Right lobe of liver (tissue), 6 donors: ENCODE measurements around the gene IL9R. TPM values are rescaled to one million over a fixed set of nuclear protein-coding genes. Genes with fewer than 3 reads are reported as not detected.

ENCODE experiments used
- ATAC-seq, 4 donors: fragments of 200-7000 bp; cut with Tn5 transposase; one replicate each; pipeline ENCODE4 v1.9.1; 2020; ENCODE audit warnings: mild to moderate bottlenecking in 4 of 4, moderate library complexity in 4 of 4
- DNase-seq, 3 donors: peaks; one replicate each; pipeline ENCODE4 v3.0.0-alpha.2; 2020
- H3K27ac ChIP-seq, 3 donors: fragments of 200-600 bp; one replicate each; pipeline ENCODE4 v1.8.0; 2022
- H3K27me3 ChIP-seq, 2 donors: fragments of 200-600 bp; one replicate each; pipeline ENCODE4 v1.8.0; 2022
- H3K36me3 ChIP-seq, 4 donors: fragments of 200-600 bp; sonication (generic) in 1 of 4; one replicate each; pipeline versions ENCODE4 v1.5.1 to v1.8.0; 2017 to 2022; ENCODE audit warnings: control low read depth in 1 of 4
- H3K4me1 ChIP-seq, 4 donors: fragments of 200-600 bp; sonication (generic) in 1 of 4; one replicate each; pipeline versions ENCODE4 v1.5.1 to v1.8.0; 2017 to 2022; ENCODE audit warnings: control low read depth in 1 of 4
- H3K4me3 ChIP-seq, 3 donors: fragments of 200-600 bp; one replicate each; pipeline ENCODE4 v1.8.0; 2022
- H3K9me3 ChIP-seq, 4 donors: fragments of 200-600 bp; sonication (generic) in 1 of 4; one replicate each; pipeline versions ENCODE4 v1.5.1 to v1.8.0; 2017 to 2022; ENCODE audit warnings: control low read depth in 1 of 4
- POLR2A ChIP-seq: fragments of 450-650 bp; IDR thresholded peaks from one replicate; pipeline ENCODE4 v1.6.1; 2017; ENCODE audit warnings: antibody characterized with exemption, mild to moderate bottlenecking
- WGBS: methylation state at CpG from one replicate; pipeline ENCODE4 v1.1.6; 2018; ENCODE audit warnings: low coverage, low lambda C conversion rate; ENCODE audit not compliant: insufficient coverage; ENCODE audit errors: missing lambda C conversion rate; 5-methylcytosine and 5-hydroxymethylcytosine counted together
- intact Hi-C, 2 donors: fragments of 100-400 bp; cut with DNase I; formaldehyde crosslinking; loops; one replicate each; pipeline versions ENCODE4 v1.11.2 to v1.14.1; 2022
- total RNA-seq, 6 experiments: library from RNA; depleted of rRNA in 2 of 6; stranded (reverse); fragments of >200 nt in 2 of 6; fragmentation: NEBNext Ultra II Directional in 3 of 6; extraction: Animal tissue kit (Norgen Biotek cat#: 25700) in 3 of 6; gene quantifications; one replicate each; pipeline versions ENCODE4 v1.1.0 to v1.2.4, GENCODE V29; 2016 to 2023
- TF ChIP-seq, protein P1 (sequence below), 4 donors: fragments of 200-600 bp in 3 of 4; fragments of 450-650 bp in 1 of 4; IDR thresholded peaks; one replicate each; pipeline versions ENCODE4 v1.5.1 to v1.8.0; 2016 to 2022; ENCODE audit warnings: antibody characterized with exemption in 4 of 4, mild to moderate bottlenecking in 2 of 4
- donor health status: DM: no; HTN: yes; CAD: no.
- donor health status: DM: no; HTN: no; CAD: no.
- donor health status: DM: no; HTN: no; CAD: no.
- donor health status: DM: no; HTN: yes; CAD: no.
- donor health status: DM: no; HTN: yes; CAD: no.

IL9R gene
- total RNA-seq, 6 experiments from 2014 or later = 0.18 to 0.37 (median 0.18) TPM; not detected in 3

DNA sequence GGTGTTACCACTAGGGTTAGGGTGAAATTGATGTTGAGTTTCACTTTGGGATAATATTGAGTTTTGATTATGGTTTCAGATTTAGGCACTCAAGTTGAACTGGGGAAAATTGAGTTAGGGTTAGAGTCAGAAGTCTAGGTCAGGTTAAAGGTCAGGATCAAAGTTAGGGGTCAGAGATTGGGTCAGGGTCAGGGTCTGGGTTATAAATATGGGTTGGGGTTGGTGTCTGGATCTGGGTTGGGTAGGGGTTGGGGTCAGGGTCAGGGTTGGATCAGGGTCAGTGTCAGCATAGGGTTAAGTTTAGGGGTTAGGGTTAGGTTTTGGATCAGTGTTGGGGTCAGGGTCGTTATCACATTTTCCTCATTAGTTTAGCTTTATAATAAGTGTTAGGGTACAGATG lies 42.7 kb upstream of the IL9R start:
- TF ChIP-seq, protein P1, sequence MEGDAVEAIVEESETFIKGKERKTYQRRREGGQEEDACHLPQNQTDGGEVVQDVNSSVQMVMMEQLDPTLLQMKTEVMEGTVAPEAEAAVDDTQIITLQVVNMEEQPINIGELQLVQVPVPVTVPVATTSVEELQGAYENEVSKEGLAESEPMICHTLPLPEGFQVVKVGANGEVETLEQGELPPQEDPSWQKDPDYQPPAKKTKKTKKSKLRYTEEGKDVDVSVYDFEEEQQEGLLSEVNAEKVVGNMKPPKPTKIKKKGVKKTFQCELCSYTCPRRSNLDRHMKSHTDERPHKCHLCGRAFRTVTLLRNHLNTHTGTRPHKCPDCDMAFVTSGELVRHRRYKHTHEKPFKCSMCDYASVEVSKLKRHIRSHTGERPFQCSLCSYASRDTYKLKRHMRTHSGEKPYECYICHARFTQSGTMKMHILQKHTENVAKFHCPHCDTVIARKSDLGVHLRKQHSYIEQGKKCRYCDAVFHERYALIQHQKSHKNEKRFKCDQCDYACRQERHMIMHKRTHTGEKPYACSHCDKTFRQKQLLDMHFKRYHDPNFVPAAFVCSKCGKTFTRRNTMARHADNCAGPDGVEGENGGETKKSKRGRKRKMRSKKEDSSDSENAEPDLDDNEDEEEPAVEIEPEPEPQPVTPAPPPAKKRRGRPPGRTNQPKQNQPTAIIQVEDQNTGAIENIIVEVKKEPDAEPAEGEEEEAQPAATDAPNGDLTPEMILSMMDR (IDR thresholded peaks at IDR 0.05) = no peak
- no peak for TF ChIP-seq POLR2A
- ATAC-seq (no peak), DNase-seq (no peak)
- Histone ChIP-seq H3K36me3 (no peaks in the 10 kb centered on the region), H3K9me3 (no peaks in the 10 kb centered on the region), H3K4me1 (no peaks in the 10 kb centered on the region), H3K4me3 (no peak overlapping the region), H3K27ac (no peak overlapping the region), H3K27me3 (no peaks in the 10 kb centered on the region)
- 50% methylated on average over 1 of the region's 1 CpG for whole genome bisulfite sequencing
- intact Hi-C loops = no loop called here

DNA sequence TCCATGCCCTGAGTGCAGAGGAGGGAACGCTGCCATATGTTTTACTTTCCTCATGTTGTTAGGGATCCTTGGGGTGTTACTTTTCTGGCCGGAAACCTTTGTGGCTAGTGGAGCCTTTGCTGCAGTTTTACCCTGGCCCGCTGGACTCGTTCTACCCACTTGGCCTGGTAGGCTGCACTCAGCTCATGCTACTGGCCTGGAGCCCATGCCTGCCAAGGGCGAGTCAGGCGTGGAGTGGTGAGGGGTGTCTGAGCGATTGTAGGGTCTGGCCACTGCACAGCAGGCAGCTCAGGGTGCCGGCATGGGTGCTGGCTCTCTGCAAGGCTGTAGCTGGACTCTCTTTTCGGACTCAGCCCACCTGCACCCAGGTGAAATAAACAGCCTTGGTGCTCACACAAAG lies 41.4 kb upstream of the IL9R start:
- no peak for DNase-seq

DNA sequence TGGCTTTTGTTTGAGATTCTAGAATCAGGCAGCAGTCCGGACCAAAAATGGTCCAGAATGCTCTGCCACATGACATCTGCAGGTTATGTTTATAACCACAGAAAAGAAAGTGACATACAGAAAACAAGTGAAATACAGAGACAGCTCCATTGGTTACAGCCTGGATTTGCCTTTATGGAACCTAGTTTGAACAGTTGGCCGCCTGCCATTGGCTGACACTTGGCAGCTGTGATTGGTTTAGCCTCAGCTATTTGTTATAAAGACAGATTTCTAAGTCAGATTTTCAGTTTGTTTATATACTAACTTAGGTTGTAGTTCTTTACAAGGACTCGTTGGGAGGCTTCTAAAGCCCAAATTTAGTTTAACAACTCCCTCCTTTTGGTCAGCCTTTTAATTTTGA lies 40.8 kb upstream of the IL9R start:
- ATAC-seq = peak in 1 of 4 donors; percentile 26
- DNase-seq = peak in 2 of 3 donors; percentile 51 to 57
- H3K36me3 ChIP-seq = no peaks in the 10 kb centered on the region
- 28% methylated on average over 3 of the region's 3 CpGs for WGBS
- no peak overlapping the region for H3K27ac ChIP-seq
- H3K4me3 ChIP-seq = no peak overlapping the region
- no peak for TF ChIP-seq POLR2A
- H3K4me1 ChIP-seq = no peaks in the 10 kb centered on the region
- H3K9me3 ChIP-seq = no peaks in the 10 kb centered on the region
- H3K27me3 ChIP-seq = no peaks in the 10 kb centered on the region
- intact Hi-C loops = no loop called here

More for the DNA sequence above, 41.4 kb upstream of the IL9R start:
- no peak overlapping the region for H3K4me3 ChIP-seq
- TF ChIP-seq, protein P1 (IDR thresholded peaks at IDR 0.05) = no peak
- no peak for TF ChIP-seq POLR2A
- H3K36me3 ChIP-seq = no peaks in the 10 kb centered on the region
- intact Hi-C loops = no loop called here
- H3K27me3 ChIP-seq = no peaks in the 10 kb centered on the region
- H3K9me3 ChIP-seq = no peaks in the 10 kb centered on the region
- 80% methylated on average over 3 of the region's 9 CpGs for WGBS
- no peak overlapping the region for H3K27ac ChIP-seq
- no peaks in the 10 kb centered on the region for H3K4me1 ChIP-seq
- no peak for ATAC-seq

DNA sequence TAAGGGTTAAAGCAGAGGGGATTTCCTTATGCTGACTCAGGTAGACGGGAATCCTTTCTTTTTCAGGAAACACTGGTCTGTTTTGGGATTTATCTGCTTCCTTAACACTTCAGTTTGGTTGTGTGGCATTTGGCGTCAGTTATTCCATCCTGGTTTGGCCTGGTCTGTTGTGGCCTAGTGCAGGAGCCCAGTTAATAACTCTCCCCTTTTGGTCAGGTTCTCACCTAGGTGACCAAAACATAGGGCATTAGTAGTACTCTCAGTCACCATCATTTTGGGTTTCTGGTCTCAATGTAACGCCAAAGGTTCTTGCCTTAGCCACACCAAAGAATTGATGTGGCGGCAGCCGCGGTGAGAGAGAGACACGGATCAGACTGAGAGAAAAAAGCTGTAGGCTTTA lies 39.7 kb upstream of the IL9R start:
- TF ChIP-seq, protein P1 (IDR thresholded peaks at IDR 0.05) = no peak
- no peak for TF ChIP-seq POLR2A
- 56% methylated on average over 1 of the region's 7 CpGs for WGBS
- Histone ChIP-seq H3K4me3 (no peak overlapping the region), H3K9me3 (no peaks in the 10 kb centered on the region), H3K27me3 (no peaks in the 10 kb centered on the region), H3K27ac (no peak overlapping the region), H3K36me3 (no peaks in the 10 kb centered on the region), H3K4me1 (no peaks in the 10 kb centered on the region)
- DNase-seq = no peak
- intact Hi-C loops = no loop called here
- peak in 3 of 4 donors; percentile 28 to 44 (median 35) for ATAC-seq

DNA sequence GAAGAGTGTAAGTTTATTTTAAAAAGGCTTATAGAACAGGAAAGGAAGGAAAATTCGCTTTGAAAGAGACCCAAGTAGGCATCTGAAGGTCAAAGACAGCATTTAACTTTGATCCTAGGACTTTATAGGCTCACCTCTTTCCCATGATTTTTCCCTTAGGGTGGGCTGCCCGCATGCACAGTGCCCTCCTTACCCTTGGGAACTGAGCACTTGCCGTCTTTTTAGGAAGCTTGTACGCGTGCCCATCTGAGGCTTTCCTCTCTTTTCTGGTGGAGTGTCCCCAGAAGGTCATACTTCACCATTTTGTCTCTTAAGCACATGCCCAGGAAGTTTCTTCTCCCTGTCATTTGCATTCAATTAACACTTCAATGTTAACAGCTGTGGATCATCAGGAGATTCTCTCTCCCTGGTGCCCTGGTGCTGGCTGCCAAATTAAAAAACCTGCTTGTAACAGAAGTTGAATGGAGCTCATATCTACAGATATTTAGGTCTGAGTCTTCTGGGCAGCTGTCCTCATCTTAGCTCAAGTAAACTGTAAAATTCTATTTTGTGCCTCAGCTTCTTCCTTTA lies 38.4 kb upstream of the IL9R start:
- intact Hi-C loops = no loop called here
- no peak overlapping the region for H3K4me3 ChIP-seq
- no peak for TF ChIP-seq POLR2A
- TF ChIP-seq, protein P1 (IDR thresholded peaks at IDR 0.05) = no peak
- no peak for ATAC-seq
- H3K4me1 ChIP-seq = no peaks in the 10 kb centered on the region
- no peak overlapping the region for H3K27ac ChIP-seq
- no peak for DNase-seq
- H3K27me3 ChIP-seq = no peaks in the 10 kb centered on the region
- no peaks in the 10 kb centered on the region for H3K9me3 ChIP-seq
- H3K36me3 ChIP-seq = no peaks in the 10 kb centered on the region
- 56% methylated on average over 5 of the region's 5 CpGs for WGBS
